Keratinocyte (primary cell): ENCODE results near the gene SLC16A1.

Experiments
- EZH2 ChIP-seq: IDR thresholded peaks from one replicate; pipeline ENCODE4 v1.6.1; 2012; ENCODE audit warnings: inconsistent platforms, mild to moderate bottlenecking, low read length, moderate library complexity
- TF ChIP-seq, protein P1 (sequence below), 3 experiments: IDR thresholded peaks in 1 of 3; conservative IDR thresholded peaks in 1 of 3; optimal IDR thresholded peaks in 1 of 3; 2 replicates in 2 of 3; 3 replicates in 1 of 3; pipeline versions ENCODE3 to v1.5.1; 2011; ENCODE audit warnings: low read length in 3 of 3, mild to moderate bottlenecking in 3 of 3, moderate library complexity in 2 of 3, control low read depth in 1 of 3, inconsistent platforms in 1 of 3; ENCODE audit not compliant: insufficient read depth in 2 of 3; ENCODE audit errors: extremely low read depth in 1 of 3

DNA sequence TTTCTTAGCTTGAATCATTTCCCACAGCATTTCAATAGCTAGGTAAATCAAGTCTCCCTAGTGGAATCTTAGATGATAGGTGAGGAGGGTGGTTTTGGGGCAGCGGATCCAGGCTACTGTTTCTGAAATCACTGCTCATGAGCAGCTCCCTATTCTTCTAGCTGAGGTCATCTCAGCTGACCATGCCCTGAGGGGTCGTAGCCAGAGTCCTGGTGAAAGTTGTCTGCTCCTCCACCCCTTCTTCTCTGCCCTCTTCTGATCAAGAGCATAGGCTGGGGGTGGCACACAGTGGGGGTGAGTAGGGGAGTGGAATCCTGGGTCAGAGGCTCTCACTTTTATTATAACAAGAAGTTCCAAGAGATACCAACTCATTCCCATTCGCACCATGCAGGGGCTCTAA lies 76.2 kb downstream of the SLC16A1 start:
- TF ChIP-seq, protein P1, sequence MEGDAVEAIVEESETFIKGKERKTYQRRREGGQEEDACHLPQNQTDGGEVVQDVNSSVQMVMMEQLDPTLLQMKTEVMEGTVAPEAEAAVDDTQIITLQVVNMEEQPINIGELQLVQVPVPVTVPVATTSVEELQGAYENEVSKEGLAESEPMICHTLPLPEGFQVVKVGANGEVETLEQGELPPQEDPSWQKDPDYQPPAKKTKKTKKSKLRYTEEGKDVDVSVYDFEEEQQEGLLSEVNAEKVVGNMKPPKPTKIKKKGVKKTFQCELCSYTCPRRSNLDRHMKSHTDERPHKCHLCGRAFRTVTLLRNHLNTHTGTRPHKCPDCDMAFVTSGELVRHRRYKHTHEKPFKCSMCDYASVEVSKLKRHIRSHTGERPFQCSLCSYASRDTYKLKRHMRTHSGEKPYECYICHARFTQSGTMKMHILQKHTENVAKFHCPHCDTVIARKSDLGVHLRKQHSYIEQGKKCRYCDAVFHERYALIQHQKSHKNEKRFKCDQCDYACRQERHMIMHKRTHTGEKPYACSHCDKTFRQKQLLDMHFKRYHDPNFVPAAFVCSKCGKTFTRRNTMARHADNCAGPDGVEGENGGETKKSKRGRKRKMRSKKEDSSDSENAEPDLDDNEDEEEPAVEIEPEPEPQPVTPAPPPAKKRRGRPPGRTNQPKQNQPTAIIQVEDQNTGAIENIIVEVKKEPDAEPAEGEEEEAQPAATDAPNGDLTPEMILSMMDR (optimal IDR thresholded peaks at IDR 0.05 in 1 of 3, IDR thresholded peaks at IDR 0.05 in 1 of 3, conservative IDR thresholded peaks at IDR 0.05 in 1 of 3; ENCODE audit: extremely low read depth in 1 of 3, insufficient read depth in 2 of 3, low read length in 3 of 3): no peak
- TF ChIP-seq EZH2: no peak
